Prostate gland (tissue), 2 donors: Measurements from ENCODE around the gene TAB2.

Experiments used
- CTCF ChIP-seq, 4 experiments: fragments of 200-600 bp in 2 of 4; fragments of 450-650 bp in 2 of 4; sonication (generic) in 2 of 4; IDR thresholded peaks; 1 replicate in 3 of 4; 2 replicates in 1 of 4; pipeline ENCODE4 v1.5.1; 2016 to 2019; ENCODE audit warnings: antibody characterized with exemption in 4 of 4, mild to moderate bottlenecking in 2 of 4, moderate library complexity in 2 of 4
- POLR2A ChIP-seq: fragments of 450-650 bp; IDR thresholded peaks from one replicate; pipeline ENCODE4 v1.6.1; 2016; ENCODE audit warnings: antibody characterized with exemption, mild to moderate bottlenecking

DNA sequence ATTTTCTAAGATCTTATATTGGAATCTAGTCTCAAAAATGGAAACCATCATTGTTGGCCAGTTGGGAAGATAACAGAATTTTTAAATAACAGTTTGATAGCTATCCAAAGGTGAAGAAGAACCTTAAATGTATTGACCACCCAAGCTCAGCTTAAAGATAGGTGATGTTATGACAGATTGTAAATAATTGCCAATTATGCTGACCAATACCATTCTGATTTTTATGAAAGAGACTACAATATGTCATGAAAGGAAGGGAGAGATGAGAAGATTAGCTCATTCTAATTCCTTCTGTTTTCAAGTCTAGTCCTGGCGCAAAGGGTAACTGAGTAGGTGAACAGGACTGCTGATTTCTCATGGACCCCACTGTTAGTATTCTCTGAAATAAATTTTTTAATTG, 5.7 kb upstream of the TAB2 start:
- TF ChIP-seq CTCF (IDR thresholded peaks at IDR 0.05): no peak
- no peak for TF ChIP-seq POLR2A
